NCI-H2107 (cell line): ENCODE measurements around the gene SEPTIN11.
"Not testable (repeated sequence)": the region's sequence is repeated elsewhere in the genome, so short reads cannot be mapped to it uniquely, and the experiment has no call there.

Experiments
- DNase-seq: peaks from one replicate; lab custom pipeline; 2025; lab: John Stamatoyannopoulos, UW

The SEPTIN11 gene

DNA sequence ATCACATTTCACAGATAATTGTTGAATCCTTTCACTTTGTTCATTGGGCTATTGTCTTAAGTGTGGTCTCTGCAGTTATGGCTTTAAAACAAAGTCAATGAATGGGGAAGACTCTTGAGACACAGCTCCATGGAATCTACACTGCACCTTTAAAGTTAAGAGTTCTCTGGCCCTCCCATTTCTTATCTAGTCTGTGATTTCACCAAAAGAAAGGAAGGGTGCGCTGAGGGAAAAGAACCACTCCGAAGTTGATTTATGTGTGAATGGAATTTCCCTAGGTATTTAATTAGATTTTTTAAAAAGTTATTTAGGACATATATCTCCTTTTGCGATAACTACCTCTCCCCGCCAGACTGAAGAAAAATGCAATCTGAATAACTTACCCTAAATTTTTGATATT lies 2.5 kb downstream of the SEPTIN11 start:
- no peak for DNase-seq

GRCh38 chr4:76952656-76953582 lies 3.4 kb downstream of the SEPTIN11 start:
- no peak for DNase-seq

- no peak for DNase-seq
Measured at GRCh38 chr4:76953956-76954355, 4.4 kb downstream of the SEPTIN11 start.

- DNase-seq, result no peak
Measured at GRCh38 chr4:76954489-76954888, 4.9 kb downstream of the SEPTIN11 start.

GRCh38 chr4:76955182-76955581 lies 5.6 kb downstream of the SEPTIN11 start:
- no peak for DNase-seq

DNA sequence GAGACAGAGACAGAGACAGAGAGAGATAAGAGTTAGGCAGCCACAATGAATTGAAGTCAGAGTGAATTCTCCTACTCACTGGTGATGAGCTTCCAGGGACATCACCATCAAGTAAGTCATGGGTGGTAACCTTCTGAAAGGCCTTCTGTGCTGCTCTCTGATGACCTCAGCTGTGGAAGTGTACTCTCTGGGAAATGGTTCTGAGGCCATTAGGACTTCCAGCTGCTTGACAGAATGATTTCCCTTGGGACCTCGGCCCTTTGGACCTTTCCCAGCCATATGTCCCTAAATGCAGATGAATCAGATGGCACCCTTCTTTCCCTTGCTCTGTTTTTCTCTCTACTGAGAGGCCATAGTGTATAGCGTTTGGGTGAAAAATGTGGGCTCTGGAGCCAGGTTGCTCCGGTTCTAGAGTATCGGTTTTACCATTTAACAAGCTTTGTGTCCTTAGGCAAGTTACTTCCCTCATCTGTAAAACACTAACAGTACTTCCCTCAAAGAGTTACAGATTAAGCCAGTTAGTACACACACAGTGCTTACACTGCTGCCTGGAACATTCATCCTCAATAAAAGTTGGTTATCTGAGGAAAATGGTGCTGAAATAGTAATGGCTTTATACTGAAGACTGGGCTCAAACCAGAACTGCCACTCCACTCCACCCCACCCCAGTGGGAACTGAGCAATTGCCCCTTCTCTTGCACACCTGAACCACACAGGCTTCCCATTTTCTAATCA lies 7.6 kb downstream of the SEPTIN11 start:
- DNase-seq, result no peak

- DNase-seq, result no peak
Measured at GRCh38 chr4:76958891-76959290, 9.3 kb downstream of the SEPTIN11 start.

DNA sequence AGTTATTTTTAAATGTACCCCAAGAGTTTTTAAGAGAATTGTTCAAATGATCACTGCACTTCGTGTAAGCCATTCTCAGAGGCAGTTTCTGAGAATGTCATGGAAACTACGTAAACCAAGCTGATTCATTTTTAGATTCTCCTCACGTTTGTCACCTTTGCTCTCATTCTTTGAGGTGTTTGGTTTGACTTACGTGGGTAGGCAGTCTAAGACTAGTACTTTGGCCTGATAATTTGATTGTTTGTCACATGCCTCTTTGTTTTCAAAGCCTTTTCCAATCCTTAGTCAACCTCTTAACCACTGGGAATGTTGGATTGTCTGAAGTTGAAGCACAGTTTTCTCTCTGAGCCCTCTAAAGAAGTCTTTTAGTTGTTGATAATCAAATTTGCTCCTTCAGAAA lies 10.5 kb downstream of the SEPTIN11 start:
- DNase-seq, result no peak

- no peak for DNase-seq
Measured at GRCh38 chr4:76962406-76963130, 13.0 kb downstream of the SEPTIN11 start.

DNA sequence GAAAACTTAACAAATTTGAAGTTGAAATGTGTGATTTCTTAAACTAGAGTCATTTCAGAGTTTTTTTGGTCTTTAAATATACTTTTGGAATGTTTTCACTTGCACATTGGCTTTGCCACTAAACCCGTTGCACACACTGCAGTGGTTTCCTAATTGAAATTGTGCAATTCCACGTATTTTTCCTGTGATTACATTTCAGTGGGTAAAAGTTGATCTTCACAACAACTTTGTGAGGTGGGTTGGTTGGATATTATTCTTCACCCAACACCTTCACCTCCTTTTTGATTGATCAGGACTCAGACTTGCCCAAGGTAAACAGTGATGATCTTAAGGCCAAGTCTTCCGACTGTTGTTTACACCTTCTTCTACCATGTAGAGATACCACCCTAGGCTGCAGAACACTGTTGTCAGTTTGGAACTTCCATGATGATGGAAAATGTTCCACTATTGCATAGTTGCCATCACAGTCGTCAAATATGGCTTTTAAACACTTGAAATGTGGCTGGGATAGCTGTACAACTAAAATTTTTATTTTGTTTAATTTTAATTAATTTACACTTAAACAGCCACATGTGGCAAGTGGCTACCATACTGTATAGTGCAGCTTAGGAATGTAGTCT lies 13.7 kb downstream of the SEPTIN11 start:
- DNase-seq, result no peak

DNA sequence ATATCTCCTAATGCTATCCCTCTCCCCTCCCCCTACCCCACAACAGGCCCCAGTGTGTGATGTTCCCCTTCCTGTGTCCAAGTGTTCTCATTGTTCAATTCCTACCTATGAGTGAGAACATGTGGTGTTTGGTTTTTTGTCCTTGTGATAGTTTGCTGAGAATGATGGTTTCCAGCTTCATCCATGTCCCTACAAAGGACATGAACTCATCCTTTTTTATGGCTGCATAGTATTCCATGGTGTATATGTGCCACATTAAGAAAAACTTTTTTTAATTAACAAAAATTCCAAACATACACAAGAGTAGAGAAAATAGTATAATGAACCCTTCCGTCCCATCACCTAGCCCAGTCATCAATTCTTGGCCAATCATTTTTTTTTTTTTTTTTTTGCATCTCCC lies 14.4 kb downstream of the SEPTIN11 start:
- not testable (repeated sequence) for DNase-seq

GRCh38 chr4:76964769-76965168 lies 15.2 kb downstream of the SEPTIN11 start:
- DNase-seq, result no peak

DNA sequence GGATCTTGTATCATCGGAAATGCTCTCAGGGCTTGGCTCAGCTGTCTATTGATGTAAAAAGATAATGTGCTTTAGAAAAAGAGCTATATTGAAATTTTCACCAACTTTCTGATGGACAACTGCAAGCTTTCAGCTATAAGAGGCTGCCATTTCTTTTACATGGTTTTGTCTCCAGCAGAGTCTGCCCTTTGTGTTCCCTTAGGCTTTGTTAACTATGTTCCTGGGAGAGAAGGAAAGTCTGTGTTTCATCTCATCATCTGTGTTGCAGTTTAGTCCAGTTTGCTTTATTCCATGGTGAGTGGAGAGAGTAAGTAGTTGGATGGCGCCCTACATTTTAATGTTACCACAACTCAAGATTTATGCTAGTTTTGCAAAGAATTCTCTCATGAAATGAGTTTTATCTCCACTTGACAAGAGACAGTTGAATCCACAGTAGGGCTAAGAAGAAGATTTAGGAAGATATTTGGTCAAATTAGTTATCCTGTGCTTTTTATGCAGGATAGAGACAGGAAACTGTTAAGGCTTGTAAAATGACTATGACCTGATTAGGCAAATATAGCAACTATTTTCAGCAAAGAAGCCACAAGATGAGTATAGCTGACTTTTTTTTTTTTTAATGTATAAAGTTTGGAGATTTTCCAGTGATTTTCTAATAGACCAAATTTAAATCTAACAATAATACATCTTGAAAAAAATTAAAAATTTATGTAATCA lies 16.5 kb downstream of the SEPTIN11 start:
- DNase-seq, result no peak

- DNase-seq, result no peak
Measured at GRCh38 chr4:76968937-76969336, 19.4 kb downstream of the SEPTIN11 start.

DNA sequence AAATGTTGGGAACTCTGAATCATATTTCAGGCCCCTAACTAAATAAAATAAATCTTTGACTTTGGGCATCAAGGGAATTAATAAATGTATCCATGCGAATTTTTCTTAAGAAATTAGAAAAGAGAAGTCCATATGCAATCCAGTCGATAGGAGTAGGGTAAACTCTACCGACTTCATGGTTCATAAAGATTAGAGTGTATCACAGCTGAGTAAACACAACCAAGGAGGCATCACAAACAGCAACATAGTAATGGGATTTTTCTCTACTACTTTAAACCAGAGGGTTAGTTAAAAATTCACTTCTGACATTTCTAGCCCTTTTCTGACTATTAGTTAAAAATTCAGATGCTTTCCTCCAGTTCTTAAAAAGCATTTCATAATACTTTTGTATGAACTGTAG lies 19.9 kb downstream of the SEPTIN11 start:
- DNase-seq, result no peak

DNA sequence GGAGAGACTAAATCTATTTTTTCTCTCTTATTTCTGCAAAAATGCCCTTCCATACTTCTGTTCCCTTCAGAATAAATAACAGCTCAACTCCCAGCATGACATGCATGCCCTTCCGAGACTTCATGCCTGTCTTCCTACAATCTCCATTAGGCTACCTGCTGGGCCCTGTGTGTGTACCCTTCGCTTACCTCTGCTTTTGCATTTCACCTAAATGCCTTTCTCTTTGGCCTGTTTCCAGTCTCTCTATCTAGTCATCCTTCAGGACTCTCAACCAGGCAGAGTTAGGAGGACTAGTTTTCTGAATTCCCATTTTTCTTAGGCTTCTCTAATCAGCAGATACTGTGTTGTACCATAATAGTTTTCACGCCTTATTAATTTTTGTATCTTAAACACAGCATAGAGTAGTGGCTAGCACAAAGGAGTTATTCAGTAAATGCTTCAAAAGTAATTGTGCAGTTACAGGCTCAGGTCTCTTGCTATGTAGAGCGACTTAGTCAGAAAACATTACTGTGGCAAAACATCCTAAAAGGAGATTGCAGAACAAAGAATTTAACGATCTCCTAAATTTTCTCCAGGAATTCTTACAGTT lies 20.5 kb downstream of the SEPTIN11 start:
- peak; percentile 0 for DNase-seq

DNA sequence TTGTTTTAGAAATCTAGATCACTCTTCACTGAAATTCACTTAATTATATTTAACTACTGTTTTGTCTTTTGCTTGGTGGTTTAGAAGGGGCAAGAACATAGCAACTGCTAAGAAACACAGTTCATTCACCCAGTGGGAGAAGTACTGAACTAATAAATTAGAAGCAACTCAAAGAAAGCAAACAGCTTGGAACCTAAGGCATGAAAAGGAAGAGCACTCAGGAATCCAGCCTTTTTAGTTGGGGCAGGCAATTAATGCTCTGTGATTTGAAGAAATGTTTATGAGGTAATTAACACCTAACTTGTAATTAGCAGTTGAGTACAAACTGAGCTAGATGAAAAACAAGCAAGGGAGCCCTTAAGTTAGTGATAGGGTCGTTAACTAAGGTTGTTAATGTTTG lies 22.8 kb downstream of the SEPTIN11 start:
- DNase-seq, result no peak

DNA sequence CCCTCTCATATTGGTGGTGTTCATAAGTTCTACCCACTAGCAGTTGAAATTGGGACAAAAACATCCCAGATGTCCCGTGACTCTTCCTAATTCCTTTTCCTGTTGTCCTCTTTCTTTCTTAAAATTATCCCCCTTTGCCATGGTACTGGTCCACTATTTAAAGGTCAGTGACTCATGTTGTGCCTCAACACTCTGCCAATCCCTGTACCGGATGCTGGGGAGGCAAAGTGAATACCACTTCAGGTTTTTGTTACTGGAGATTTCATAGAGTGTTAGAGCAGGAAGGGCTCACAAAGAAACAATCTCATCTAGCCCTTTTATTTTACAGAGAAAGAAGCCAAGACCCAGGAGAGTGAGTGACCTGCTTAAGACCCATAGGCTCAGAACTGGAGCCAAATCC lies 24.6 kb downstream of the SEPTIN11 start:
- DNase-seq, result no peak

DNA sequence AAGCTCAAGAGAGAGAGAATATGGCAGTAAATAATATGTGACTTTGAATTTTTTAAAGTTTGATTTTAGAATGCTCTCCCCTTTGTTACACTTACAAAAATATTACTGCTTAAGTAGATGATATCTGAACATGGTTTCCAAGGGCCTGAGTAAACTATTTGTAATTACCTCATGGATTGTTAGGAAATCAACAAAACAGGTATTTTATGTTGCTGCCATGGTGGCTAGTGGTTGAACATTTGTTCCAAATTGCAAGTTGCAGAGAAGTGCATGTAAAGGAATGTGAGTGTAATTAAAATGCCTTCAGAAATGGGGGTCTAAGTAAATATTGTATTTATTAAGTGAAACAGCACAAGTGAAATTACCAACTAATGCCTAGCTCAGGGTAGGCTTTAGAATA lies 27.6 kb downstream of the SEPTIN11 start:
- no peak for DNase-seq

GRCh38 chr4:76977736-76978350 lies 28.3 kb downstream of the SEPTIN11 start:
- no peak for DNase-seq

GRCh38 chr4:76979236-76979635 lies 29.7 kb downstream of the SEPTIN11 start:
- no peak for DNase-seq
